ENCODE results near the gene AGER.
"Not testable (repeated sequence)": the region's sequence is repeated elsewhere in the genome, so short reads cannot be mapped to it uniquely, and the experiment has no call there.

Gene AGER

GRCh38 chr6:32184084-32184640, at the start of gene AGER:
Gene AGER (minus strand): TSS chr6:32184253. CDS start chr6:32184222, 31 bp downstream.
- DNase-seq, result no peak

- DNase-seq, result no peak
Measured at GRCh38 chr6:32226434-32226833, 42.4 kb upstream of the AGER start.

GRCh38 chr6:32224696-32225095, 40.6 kb upstream of the AGER start:
- DNase-seq, result no peak

- no peak for DNase-seq
Measured at GRCh38 chr6:32223258-32224235, 39.5 kb upstream of the AGER start, which contains the start of gene NOTCH4. Gene NOTCH4 (minus strand): TSS chr6:32224067. CDS start chr6:32223928, 139 bp downstream.

GRCh38 chr6:32222333-32223230, 38.5 kb upstream of the AGER start:
- no peak for DNase-seq

- no peak for DNase-seq
Measured at GRCh38 chr6:32220021-32220420, 36.0 kb upstream of the AGER start.

- no peak for DNase-seq
Measured at GRCh38 chr6:32218167-32218566, 34.1 kb upstream of the AGER start.

GRCh38 chr6:32216998-32217397, 32.9 kb upstream of the AGER start:
- no peak for DNase-seq

- DNase-seq, result no peak
Measured at GRCh38 chr6:32216285-32216684, 32.2 kb upstream of the AGER start.

GRCh38 chr6:32215617-32216016, 31.6 kb upstream of the AGER start:
- no peak for DNase-seq

- DNase-seq, result no peak
Measured at GRCh38 chr6:32214126-32214525, 30.1 kb upstream of the AGER start.

- no peak for DNase-seq
Measured at GRCh38 chr6:32213649-32214048, 29.6 kb upstream of the AGER start.

GRCh38 chr6:32212076-32212760, 28.2 kb upstream of the AGER start:
- no peak for DNase-seq

- not testable (repeated sequence) for DNase-seq
Measured at GRCh38 chr6:32211432-32211831, 27.4 kb upstream of the AGER start.

- no peak for DNase-seq
Measured at GRCh38 chr6:32210191-32210601, 26.1 kb upstream of the AGER start.

- DNase-seq, result no peak
Measured at GRCh38 chr6:32208996-32209395, 24.9 kb upstream of the AGER start.

- no peak for DNase-seq
Measured at GRCh38 chr6:32204268-32204715, 20.2 kb upstream of the AGER start.

GRCh38 chr6:32203426-32204267, 19.6 kb upstream of the AGER start:
- DNase-seq, result no peak

GRCh38 chr6:32202186-32202585, 18.1 kb upstream of the AGER start:
- DNase-seq, result no peak

GRCh38 chr6:32200711-32201475, 16.8 kb upstream of the AGER start:
- DNase-seq, result no peak

GRCh38 chr6:32198866-32199265, 14.8 kb upstream of the AGER start:
- no peak for DNase-seq
